Colonic mucosa (tissue), 4 donors: ENCODE measurements around the gene ENTPD2. TPM values are rescaled to one million over a fixed set of nuclear protein-coding genes. Genes with fewer than 3 reads are reported as not detected.

ENCODE experiments used
- DNase-seq: peaks from one replicate; pipeline ENCODE4 v3.0.0-alpha.2; 2020
- H3K27ac ChIP-seq: fragments of 200-600 bp; one replicate; pipeline ENCODE4 v1.8.0; 2021
- H3K27me3 ChIP-seq: fragments of 200-600 bp; one replicate; pipeline ENCODE4 v1.8.0; 2021
- H3K36me3 ChIP-seq: fragments of 200-600 bp; one replicate; pipeline ENCODE4 v1.8.0; 2021
- H3K4me1 ChIP-seq: fragments of 200-600 bp; one replicate; pipeline ENCODE4 v1.8.0; 2021; ENCODE audit warnings: mild to moderate bottlenecking
- H3K4me3 ChIP-seq: fragments of 200-600 bp; one replicate; pipeline ENCODE4 v1.8.0; 2021
- H3K9ac ChIP-seq, 2 donors: one replicate each; pipeline ENCODE4 v1.7.0; 2013; ENCODE audit warnings: control low read depth in 2 of 2, low read depth in 2 of 2, low read length in 2 of 2
- H3K9me3 ChIP-seq: fragments of 200-600 bp; one replicate; pipeline ENCODE4 v1.8.0; 2021
- intact Hi-C: fragments of 100-400 bp; cut with DNase I; formaldehyde crosslinking; loops from one replicate; pipeline ENCODE4 v1.14.1; 2022
- total RNA-seq, 2 donors: library from RNA; stranded (reverse); fragmentation: NEBNext Ultra II Directional in 1 of 2; extraction: Animal tissue kit (Norgen Biotek cat#: 25700) in 1 of 2; gene quantifications; one replicate each; pipeline ENCODE4 v1.2.1, GENCODE V29; 2021
- TF ChIP-seq, protein P1 (sequence below): fragments of 200-600 bp; IDR thresholded peaks from one replicate; pipeline ENCODE4 v1.8.0; 2022; ENCODE audit warnings: antibody characterized with exemption, mild to moderate bottlenecking
- donor health status: healthy.
- donor health status: DM: no; HTN: no; CAD: no.
- donor health status: DM: no; HTN: no; CAD: no.

ENTPD2 gene
- total RNA-seq, 2 donors from 2014 or later = 20.5 to 22.1 TPM

DNA sequence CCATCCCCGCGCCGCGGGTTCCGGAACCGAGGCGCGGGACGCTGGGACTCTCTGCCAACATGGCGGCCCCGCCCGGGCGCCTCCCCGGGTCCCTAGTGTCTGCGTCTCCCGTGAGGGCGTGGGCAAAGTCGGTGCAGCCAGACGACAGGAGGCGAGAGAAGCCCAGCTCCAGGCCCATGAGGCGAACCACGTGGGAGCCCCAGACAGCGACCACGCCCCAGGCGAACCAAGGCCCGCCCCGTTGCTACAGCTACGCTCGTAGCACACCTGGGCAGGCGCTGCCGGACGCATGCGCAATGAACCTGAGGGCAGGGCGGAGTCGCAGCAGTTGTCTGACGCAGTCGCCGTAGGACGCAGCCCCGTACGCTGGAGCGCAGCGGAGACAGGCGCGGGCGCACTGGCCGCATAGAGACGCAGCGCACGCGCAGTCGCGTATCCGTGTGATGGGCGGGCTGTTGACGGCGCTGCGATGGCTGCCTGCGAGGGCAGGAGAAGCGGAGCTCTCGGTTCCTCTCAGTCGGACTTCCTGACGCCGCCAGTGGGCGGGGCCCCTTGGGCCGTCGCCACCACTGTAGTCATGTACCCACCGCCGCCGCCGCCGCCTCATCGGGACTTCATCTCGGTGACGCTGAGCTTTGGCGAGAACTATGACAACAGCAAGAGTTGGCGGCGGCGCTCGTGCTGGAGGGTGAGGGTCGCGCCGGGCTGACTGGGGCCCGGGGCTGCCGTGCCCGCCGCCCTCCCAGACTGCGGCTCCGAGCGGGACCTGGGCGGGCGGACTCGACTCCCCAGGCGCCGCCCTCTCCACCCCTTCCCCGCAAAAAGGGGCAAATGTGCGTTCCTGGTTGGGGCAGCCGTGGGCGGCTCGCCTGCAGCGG lies 32.9 kb upstream of the ENTPD2 start, which contains the start of gene MAN1B1:
MAN1B1 (plus strand) TSS at position 455 of the 878 bp plus-strand sequence; CDS start at position 470, 15 bp downstream.
- no peaks in the 10 kb centered on the region for H3K36me3 ChIP-seq
- H3K4me3 ChIP-seq = peak within 1 kb of the TSS; percentile 90
- peaks cover 7% of the 10 kb centered on the region for H3K4me1 ChIP-seq
- intact Hi-C loops = no loop called here
- H3K9me3 ChIP-seq = no peaks in the 10 kb centered on the region
- H3K9ac ChIP-seq = peak within 1 kb of the TSS; percentile 87 to 93
- H3K27ac ChIP-seq = peak within 1 kb of the TSS; percentile 94
- DNase-seq = peak; percentile 99
- H3K27me3 ChIP-seq = no peaks in the 10 kb centered on the region
- TF ChIP-seq, protein P1, sequence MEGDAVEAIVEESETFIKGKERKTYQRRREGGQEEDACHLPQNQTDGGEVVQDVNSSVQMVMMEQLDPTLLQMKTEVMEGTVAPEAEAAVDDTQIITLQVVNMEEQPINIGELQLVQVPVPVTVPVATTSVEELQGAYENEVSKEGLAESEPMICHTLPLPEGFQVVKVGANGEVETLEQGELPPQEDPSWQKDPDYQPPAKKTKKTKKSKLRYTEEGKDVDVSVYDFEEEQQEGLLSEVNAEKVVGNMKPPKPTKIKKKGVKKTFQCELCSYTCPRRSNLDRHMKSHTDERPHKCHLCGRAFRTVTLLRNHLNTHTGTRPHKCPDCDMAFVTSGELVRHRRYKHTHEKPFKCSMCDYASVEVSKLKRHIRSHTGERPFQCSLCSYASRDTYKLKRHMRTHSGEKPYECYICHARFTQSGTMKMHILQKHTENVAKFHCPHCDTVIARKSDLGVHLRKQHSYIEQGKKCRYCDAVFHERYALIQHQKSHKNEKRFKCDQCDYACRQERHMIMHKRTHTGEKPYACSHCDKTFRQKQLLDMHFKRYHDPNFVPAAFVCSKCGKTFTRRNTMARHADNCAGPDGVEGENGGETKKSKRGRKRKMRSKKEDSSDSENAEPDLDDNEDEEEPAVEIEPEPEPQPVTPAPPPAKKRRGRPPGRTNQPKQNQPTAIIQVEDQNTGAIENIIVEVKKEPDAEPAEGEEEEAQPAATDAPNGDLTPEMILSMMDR = no peak

DNA sequence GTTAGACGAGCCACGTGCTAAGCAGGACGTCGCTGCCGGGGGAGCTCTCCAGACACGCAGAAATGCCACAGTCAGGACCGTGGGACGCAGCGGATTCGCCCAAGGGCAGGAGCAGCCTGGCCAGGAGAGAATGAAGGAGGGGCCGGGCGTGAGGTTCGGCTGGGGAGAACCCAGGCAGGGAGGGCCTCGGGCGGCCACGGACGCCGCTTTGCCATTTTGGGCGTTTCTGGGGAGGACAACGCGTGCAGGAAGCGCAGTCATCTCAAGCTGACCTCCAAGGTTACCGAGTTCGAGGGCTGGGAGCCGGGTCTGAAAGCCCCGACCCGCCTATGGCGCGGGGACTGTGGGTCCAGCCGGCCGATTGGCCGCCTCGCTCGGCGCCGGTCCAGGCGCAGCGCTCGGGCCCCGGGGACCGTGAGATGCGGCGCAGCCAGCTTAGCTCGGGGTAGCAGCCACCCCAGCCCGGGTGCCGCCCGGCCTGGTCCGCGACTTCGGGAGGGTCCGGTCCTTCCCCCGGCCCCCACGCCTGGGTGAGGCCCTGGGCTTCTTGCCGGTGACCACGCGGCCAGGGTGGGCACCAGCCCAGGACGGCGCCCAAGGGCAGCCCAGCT lies 32.2 kb upstream of the ENTPD2 start:
- TF ChIP-seq, protein P1 = no peak
- peaks cover 7% of the 10 kb centered on the region for H3K4me1 ChIP-seq
- H3K9me3 ChIP-seq = no peaks in the 10 kb centered on the region
- no peaks in the 10 kb centered on the region for H3K27me3 ChIP-seq
- H3K4me3 ChIP-seq = peak overlapping the region; percentile 90
- peak overlapping the region; percentile 76 to 87 for H3K9ac ChIP-seq
- no peaks in the 10 kb centered on the region for H3K36me3 ChIP-seq
- intact Hi-C loops = no loop called here
- peak; percentile 57 for DNase-seq
- peak overlapping the region; percentile 94 for H3K27ac ChIP-seq

DNA sequence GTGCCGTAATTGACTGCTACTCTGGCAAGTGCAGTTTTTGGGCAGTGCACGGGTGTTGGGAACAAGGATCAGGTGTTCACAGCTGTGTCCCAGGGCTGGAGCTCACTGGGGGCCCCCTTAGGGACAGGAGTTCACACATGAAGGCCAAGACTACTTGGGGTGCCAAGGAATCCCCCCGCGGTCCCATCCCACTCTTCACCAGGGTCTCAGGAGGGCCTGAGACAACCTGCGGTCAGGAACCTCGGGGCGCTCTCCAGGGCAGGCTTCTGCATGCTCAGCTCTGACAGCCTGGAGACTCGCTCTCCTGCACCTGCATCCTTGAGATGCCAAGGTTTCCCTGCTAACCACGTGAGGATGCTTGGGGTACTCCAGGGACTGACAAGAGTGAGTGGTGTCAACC lies 30.7 kb upstream of the ENTPD2 start:
- Histone ChIP-seq H3K4me3 (no peak overlapping the region), H3K9me3 (no peaks in the 10 kb centered on the region), H3K4me1 (peaks cover 7% of the 10 kb centered on the region), H3K36me3 (no peaks in the 10 kb centered on the region), H3K27me3 (no peaks in the 10 kb centered on the region), H3K9ac (no peak overlapping the region), H3K27ac (no peak overlapping the region)
- no peak for DNase-seq
- TF ChIP-seq, protein P1 = no peak
- intact Hi-C loops = no loop called here

DNA sequence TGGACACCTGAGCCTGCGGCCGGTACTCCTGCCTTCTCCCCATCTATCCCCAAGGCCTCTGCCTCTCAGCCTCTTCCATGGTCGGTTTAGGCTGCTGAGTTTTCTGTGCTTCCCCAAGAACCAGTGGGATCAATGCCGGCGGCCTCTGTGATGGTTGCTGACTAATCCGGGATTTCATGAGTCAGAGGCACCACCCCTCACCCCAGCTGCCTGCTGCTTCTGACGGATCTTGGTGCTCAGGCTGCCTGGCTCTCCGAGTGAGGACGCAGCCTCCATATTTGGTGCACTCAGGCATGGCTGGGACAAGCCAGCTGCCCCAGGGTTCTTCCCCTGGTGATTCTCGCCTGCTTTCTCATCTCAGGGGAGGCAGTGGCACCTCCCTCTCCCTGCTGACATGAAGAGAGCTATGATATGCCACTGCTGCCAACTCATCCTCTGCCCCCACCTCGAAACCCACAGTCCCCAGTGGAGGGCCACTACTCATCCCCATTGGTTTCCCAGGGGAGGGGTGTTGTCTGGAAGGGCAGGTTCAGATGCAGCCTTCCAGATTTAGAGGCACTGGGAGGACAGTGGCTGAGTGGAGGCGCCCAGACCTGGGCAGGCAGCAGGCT lies 29.6 kb upstream of the ENTPD2 start:
- TF ChIP-seq, protein P1 = no peak
- no peak overlapping the region for H3K4me3 ChIP-seq
- H3K27me3 ChIP-seq = no peaks in the 10 kb centered on the region
- no peaks in the 10 kb centered on the region for H3K9me3 ChIP-seq
- H3K4me1 ChIP-seq = peaks cover 12% of the 10 kb centered on the region
- H3K36me3 ChIP-seq = no peaks in the 10 kb centered on the region
- H3K9ac ChIP-seq = no peak overlapping the region
- intact Hi-C loops = no loop called here
- DNase-seq = no peak
- peak overlapping the region; percentile 27 for H3K27ac ChIP-seq

DNA sequence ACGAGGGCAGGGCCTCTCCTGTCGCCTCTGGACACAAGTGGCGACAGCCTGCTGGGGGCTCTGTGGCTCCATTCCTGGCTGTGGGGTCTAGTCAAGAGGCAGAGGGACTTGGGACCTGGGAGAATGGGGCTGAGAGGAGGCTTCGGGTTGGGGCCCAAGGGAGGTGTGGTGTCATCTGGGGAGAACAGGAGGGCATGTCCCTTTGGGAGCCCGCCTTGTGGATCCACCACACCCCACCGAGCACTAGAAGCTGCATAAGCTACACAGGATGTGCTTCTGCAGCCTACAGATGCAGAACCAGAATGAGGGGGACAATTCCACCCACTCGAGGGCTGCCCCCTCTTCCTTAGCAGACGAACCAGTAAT lies 29.0 kb upstream of the ENTPD2 start:
- TF ChIP-seq, protein P1 = no peak
- H3K36me3 ChIP-seq = no peaks in the 10 kb centered on the region
- no peak overlapping the region for H3K4me3 ChIP-seq
- no peak for DNase-seq
- no peaks in the 10 kb centered on the region for H3K9me3 ChIP-seq
- intact Hi-C loops = no loop called here
- H3K27me3 ChIP-seq = no peaks in the 10 kb centered on the region
- H3K9ac ChIP-seq = no peak overlapping the region
- peak overlapping the region; percentile 27 for H3K27ac ChIP-seq
- H3K4me1 ChIP-seq = peaks cover 13% of the 10 kb centered on the region
